ENCODE results near the gene EXOSC5.
"Not testable (repeated sequence)": the region's sequence is repeated elsewhere in the genome, so short reads cannot be mapped to it uniquely, and the experiment has no call there.

Gene EXOSC5

DNA sequence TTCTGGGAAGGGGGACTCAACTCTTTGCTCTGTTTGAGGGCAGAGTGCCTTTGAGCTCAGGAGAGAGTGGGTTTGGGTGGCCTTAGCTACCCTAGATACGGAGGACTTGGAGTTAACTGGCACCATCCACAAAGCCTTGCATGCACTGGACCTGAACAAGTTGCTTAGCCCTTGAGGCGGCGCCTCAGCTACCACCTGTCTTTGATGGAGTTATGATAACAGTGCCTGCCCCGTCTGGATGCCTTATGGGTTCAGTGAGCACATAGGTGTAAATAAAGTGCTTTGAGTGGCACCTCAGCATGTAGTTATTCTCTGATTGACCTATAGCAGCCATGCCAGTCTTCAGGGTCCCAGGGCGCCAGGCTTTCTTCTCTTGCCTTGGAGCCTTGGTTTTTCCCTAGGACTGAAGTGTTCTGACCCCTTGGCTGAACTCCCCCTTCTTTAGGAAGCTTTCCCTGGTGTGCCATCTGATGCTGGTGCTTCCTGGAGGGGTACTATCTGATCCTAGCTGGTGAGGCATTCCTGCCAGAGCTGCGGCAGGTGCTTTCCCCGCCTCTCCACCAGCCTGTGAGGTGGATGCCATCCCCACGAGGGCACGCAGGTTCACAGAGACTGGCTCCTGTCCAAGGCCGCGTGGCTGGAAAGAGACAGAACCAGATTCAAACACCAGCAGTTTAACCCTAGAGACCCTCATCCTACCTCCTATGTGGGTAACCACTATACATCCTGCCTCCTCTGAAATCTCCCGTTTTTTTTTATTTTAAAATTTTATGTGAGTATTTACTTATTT, 6.2 kb upstream of the EXOSC5 start:
- DNase-seq = no peak

- no peak for DNase-seq
Measured at GRCh38 chr19:41402010-41402409, 4.9 kb upstream of the EXOSC5 start.

GRCh38 chr19:41401483-41401882, 4.3 kb upstream of the EXOSC5 start:
- no peak for DNase-seq

GRCh38 chr19:41399525-41399924, 2.4 kb upstream of the EXOSC5 start:
- DNase-seq = no peak

DNA sequence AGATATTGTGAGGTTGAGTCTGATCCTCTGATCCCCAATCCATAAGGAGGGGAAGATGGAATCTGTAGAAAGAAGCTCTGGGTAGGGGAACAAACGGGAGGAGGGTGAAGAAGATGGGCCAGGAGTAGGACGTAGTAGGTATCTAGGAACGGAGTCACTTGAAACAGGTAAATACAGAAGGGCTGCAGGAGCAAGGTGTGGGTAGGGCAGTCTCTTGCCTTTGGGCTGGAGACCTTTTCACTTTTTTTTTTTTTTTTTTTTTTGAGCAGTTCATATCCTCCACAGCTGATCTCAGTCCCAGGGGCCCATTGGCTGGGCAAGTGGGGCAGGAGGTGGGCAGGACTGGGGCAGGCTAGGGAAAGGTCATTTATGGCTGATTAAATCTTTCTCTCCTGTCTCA, 1.9 kb upstream of the EXOSC5 start:
- DNase-seq = no peak

GRCh38 chr19:41398598-41398997, 1.4 kb upstream of the EXOSC5 start:
- DNase-seq = no peak

GRCh38 chr19:41398050-41398418, 875 bp upstream of the EXOSC5 start:
- DNase-seq = no peak

DNA sequence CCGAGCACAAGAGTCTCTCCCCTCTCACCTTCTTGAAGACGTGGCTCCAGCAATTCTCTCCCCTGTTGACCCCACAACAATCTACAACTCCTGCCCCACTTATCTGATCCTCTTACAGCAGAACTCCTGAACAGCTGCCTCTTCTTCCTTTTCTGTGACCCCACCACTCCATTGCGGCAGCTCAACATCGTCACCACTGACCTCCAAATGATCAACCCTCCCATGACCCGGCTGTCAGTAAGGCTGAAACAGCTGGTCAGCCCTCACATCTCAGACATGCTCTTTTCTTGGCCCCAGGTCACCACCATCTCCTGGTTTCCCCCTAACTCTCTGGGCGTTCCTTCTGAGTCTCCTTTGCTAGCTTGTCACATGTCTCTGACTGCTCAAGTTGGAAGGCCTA, 1.8 kb downstream of the EXOSC5 start:
- no peak for DNase-seq

- DNase-seq = no peak
Measured at GRCh38 chr19:41392775-41393174, 4.4 kb downstream of the EXOSC5 start.

- no peak for DNase-seq
Measured at GRCh38 chr19:41391618-41392017, 5.5 kb downstream of the EXOSC5 start.

GRCh38 chr19:41386442-41386841, 10.7 kb downstream of the EXOSC5 start:
- DNase-seq = no peak

DNA sequence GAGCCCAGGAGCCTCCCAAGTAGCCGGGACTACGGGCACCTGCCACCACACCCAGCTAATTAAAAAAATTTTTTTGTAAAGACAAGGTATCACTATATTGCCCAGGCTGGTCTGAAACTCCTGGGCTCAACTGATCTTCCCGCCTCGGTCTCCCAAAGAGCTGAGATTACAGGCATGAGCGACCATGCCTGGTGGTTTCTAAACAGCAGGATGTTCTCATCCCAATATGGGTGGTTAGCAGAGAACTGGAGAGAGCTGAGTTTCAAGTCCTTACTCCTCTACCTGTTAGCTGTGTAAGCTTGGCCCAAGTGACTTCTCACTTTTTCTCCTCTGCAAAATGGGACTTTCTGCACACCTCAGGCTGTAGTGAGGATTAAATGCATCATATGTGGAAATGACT, 12.8 kb downstream of the EXOSC5 start:
- DNase-seq = no peak

- not testable (repeated sequence) for DNase-seq
Measured at GRCh38 chr19:41381536-41381935, 15.6 kb downstream of the EXOSC5 start.

- no peak for DNase-seq
Measured at GRCh38 chr19:41377977-41378709, 19.0 kb downstream of the EXOSC5 start.

- DNase-seq = no peak
Measured at GRCh38 chr19:41376998-41377365, 20.2 kb downstream of the EXOSC5 start.

DNA sequence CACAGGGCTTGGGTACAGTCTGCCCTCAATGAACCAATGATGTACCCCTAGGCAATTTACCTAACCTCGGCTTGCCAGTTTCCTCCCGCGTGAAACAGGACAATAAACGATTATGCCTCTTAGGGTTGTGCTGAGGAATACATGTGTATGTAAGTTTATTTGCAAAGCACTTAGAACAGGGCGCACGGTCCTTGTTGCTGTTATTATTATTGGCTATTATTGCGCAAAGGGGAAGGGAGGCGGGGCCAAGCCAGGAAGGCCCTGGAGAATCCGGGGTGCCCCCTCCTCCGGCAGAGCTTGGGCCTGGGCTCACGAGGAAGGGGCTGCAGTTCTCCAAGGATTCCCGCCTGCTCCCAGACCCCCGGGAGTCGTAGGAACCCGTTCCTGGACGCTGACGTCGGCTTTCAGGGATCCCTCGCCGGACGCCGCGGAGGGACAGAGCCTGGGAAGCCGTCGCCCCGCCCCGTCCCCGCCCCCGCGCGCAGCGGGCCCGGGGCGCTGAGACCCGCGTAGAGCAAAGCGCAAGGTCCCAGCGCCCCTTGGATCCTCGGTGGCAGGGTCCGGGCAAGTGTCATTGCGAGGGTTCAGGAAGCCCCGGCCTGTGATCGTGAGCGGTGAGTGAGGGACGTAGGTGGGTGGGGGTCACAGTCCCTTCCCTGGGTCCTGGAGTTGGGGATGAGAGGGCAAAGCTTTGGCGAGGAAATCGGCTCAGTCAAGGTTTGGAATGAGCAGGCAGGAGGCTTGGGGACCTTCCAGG, 20.7 kb downstream of the EXOSC5 start, which contains the start of gene TMEM91:
Gene TMEM91, plus strand, starts transcription at position 293 of the 757 bp plus-strand sequence. CDS start 1,777 bp downstream, outside the sequence.
- no peak for DNase-seq

- DNase-seq = no peak
Measured at GRCh38 chr19:41373993-41374392, 23.2 kb downstream of the EXOSC5 start.

DNA sequence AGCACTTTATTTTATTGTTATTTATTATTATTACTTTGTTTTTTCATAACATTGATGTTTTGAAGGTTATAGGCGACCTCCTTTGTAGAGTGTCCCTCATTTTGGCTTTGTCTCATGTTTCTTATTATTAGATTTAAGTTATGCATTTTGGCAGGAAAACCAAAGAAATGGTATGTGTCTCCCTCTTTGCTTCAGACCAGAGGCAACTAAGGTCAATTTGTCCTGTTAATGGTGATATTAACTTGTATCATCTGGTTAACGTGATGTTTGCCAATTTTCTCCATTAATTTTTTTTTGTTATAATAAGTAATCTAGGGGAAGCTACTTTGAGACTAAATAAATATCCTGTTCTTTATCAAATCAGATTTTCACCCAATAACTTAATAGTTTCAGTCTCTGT, 24.7 kb downstream of the EXOSC5 start:
- no peak for DNase-seq

DNA sequence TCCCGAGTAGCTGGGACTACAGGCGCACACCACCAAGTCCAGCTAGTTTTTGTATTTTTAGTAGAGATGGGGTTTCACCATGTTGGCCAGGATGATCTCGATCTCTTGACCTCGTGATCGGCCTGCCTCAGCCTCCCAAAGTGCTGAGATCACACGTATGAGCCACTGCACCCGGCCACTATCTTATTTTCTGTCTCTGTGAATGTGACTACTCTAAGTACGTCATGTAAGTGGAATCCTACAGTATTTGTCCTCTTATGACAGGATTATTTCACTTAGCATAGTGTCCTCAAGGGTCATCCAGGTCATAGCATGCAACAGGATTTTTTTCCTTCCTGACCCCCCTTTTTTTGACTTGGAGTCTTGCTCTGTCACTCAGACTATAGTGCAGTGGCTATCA, 25.6 kb downstream of the EXOSC5 start:
- no peak for DNase-seq

GRCh38 chr19:41371119-41371518, 26.0 kb downstream of the EXOSC5 start:
- not testable (repeated sequence) for DNase-seq

DNA sequence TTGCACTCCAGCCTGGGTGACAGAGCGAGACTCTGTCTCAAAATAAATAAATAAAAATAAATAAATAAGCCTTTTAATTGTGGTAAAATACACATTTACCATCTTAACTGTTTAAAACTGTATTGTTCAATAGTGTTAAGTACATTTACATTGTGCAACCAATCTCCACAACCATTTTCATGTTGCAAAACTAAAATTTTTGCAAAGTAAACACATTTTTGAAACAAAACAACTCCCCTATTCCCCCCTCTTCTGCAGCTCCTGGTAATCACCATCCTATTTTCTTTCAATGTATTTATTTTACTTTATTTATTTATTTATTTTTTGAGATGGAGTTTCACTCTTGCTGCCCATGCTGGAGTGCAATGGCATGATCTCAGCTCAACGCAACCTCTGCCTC, 27.4 kb downstream of the EXOSC5 start:
- DNase-seq = no peak

DNA sequence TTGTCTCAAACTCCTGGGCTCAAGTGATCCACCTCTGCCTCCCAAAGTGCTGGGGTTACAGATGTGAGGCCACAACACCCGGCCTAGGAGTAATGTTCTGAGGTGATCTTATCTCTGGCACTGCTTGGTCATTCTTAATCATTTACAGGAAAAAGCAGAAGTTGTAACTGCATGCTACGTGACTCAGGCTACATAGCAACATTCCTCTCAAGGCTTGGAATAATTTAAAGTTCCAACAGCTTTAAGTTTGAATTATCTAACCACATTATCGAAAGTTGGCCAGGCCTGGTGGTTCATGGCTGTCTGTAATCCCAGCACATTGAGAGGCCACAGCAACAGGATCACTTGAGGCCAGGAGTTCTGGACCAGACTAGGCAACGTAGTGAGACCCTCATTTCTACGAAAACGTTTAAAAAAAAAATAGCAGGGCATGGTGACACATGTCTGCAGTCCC, 29.3 kb downstream of the EXOSC5 start:
- no peak for DNase-seq

DNA sequence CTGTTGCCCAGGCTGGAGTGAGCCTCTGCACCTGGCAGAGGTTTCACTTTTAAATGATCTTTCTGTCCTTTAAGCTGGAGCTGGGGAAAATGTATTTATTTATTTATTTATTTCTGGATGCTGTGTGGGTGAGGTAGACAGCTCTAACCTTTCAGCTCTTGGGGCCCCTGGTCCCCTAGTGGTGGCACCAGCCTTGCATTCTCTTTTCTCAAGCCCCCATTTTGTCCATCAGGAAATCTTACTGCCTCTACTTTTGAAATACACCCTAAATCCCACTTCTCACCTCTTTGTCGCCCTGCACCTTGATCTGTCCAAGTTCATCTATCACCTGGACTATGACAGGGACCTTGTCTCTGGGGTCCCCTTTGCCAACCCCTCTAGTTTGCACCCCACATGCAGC, 31.1 kb downstream of the EXOSC5 start:
- no peak for DNase-seq

Data from activated CD4-positive, alpha-beta T cell treated with anti-CD3 and anti-CD28 coated beads for 1 hour (primary cell).